HEK293 (cell line): ENCODE results near the gene ATP5IF1.
A peak's percentile ranks its signal among the peaks of the same experiment; 100 is the strongest.

Experiments used
- CTCF ChIA-PET: fragments of 350-600 bp; formaldehyde crosslinking; extraction: SDS; loops from one replicate; lab custom pipeline; 2021; ENCODE audit warnings: antibody characterized with exemption; lab: Yijun Ruan, JAX
- POLR2A ChIA-PET: fragments of 300-600 bp; formaldehyde crosslinking; extraction: SDS; loops from one replicate; lab custom pipeline; 2020; ENCODE audit warnings: antibody characterized with exemption, inconsistent platforms; lab: Yijun Ruan, JAX
- H3K27ac ChIP-seq: fragments of 200-500 bp; sonication (Bioruptor generic); 2 replicates; pipeline ENCODE4 v1.5.1; 2014; ENCODE audit warnings: low read depth, low read length, control low read depth, inconsistent platforms; ENCODE audit errors: extremely low read depth
- H3K36me3 ChIP-seq, 2 experiments: fragments of 200-500 bp in 1 of 2; sonication (Bioruptor generic) in 1 of 2; 1 replicate in 1 of 2; 2 replicates in 1 of 2; pipeline ENCODE4 v1.5.1; 2014 to 2017; ENCODE audit warnings: inconsistent platforms in 2 of 2, low read length in 2 of 2; ENCODE audit not compliant: control insufficient read depth in 2 of 2, insufficient read depth in 1 of 2
- H3K4me1 ChIP-seq: fragments of 200-500 bp; sonication (Bioruptor generic); 2 replicates; pipeline ENCODE4 v1.5.1; 2014; ENCODE audit warnings: mild to moderate bottlenecking, low read length, inconsistent platforms; ENCODE audit not compliant: control insufficient read depth, insufficient read depth
- H3K4me3 ChIP-seq: 2 replicates; pipeline ENCODE4 v1.5.1; 2011; ENCODE audit warnings: low read depth, mild to moderate bottlenecking, control low read depth, low read length, moderate library complexity
- H3K9me3 ChIP-seq: fragments of 200-500 bp; sonication (Bioruptor generic); 2 replicates; pipeline ENCODE4 v1.5.1; 2014; ENCODE audit warnings: low read depth, low read length, inconsistent platforms; ENCODE audit not compliant: control insufficient read depth, insufficient read depth
- MYNN ChIP-seq: fragments of 450-650 bp; formaldehyde crosslinking; IDR thresholded peaks from 2 replicates; pipeline ENCODE4 v1.5.1; 2016; ENCODE audit warnings: missing biosample characterization, missing genetic modification characterization, borderline replicate concordance
- MZF1 ChIP-seq: fragments of 450-650 bp; formaldehyde crosslinking; IDR thresholded peaks from 2 replicates; pipeline ENCODE4 v1.5.1; 2017; ENCODE audit warnings: missing biosample characterization, missing genetic modification characterization, borderline replicate concordance
- OVOL3 ChIP-seq: fragments of 450-650 bp; formaldehyde crosslinking; IDR thresholded peaks from 2 replicates; pipeline ENCODE4 v1.5.1; 2016; ENCODE audit warnings: missing biosample characterization, missing genetic modification characterization
- SETDB1 ChIP-seq: IDR thresholded peaks from one replicate; pipeline ENCODE4 v1.6.1; 2017; ENCODE audit warnings: mild to moderate bottlenecking, low read length, moderate library complexity, mixed read lengths; ENCODE audit not compliant: insufficient read length
- WT1 ChIP-seq: fragments of 450-650 bp; formaldehyde crosslinking; IDR thresholded peaks from 2 replicates; pipeline ENCODE4 v1.5.1; 2016; ENCODE audit warnings: missing biosample characterization, missing genetic modification characterization
- ZBTB17 ChIP-seq: fragments of 450-650 bp; formaldehyde crosslinking; IDR thresholded peaks from 2 replicates; pipeline ENCODE4 v1.5.1; 2016; ENCODE audit warnings: missing biosample characterization, missing genetic modification characterization
- ZFP3 ChIP-seq: fragments of 450-650 bp; formaldehyde crosslinking; IDR thresholded peaks from 2 replicates; pipeline ENCODE4 v1.5.1; 2016; ENCODE audit warnings: low read depth, missing biosample characterization, missing genetic modification characterization
- ZFP37 ChIP-seq: fragments of 450-650 bp; formaldehyde crosslinking; IDR thresholded peaks from 2 replicates; pipeline ENCODE4 v1.5.1; 2016; ENCODE audit warnings: missing biosample characterization, missing genetic modification characterization
- ZFP41 ChIP-seq: fragments of 450-650 bp; formaldehyde crosslinking; IDR thresholded peaks from 2 replicates; pipeline ENCODE4 v1.5.1; 2016; ENCODE audit warnings: missing biosample characterization, missing genetic modification characterization, borderline replicate concordance
- ZNF112 ChIP-seq: fragments of 450-650 bp; formaldehyde crosslinking; IDR thresholded peaks from 2 replicates; pipeline ENCODE4 v1.5.0; 2017; ENCODE audit warnings: missing biosample characterization, missing genetic modification characterization
- ZNF157 ChIP-seq: fragments of 450-650 bp; formaldehyde crosslinking; IDR thresholded peaks from 2 replicates; pipeline ENCODE4 v1.5.1; 2016; ENCODE audit warnings: missing biosample characterization, missing genetic modification characterization
- ZNF214 ChIP-seq: fragments of 450-650 bp; formaldehyde crosslinking; IDR thresholded peaks from 2 replicates; pipeline ENCODE4 v1.5.1; 2017; ENCODE audit warnings: missing biosample characterization, mild to moderate bottlenecking, missing genetic modification characterization, borderline replicate concordance
- ZNF23 ChIP-seq: fragments of 450-650 bp; formaldehyde crosslinking; IDR thresholded peaks from 2 replicates; pipeline ENCODE4 v1.5.1; 2016; ENCODE audit warnings: missing biosample characterization, missing genetic modification characterization, borderline replicate concordance
- ZNF335 ChIP-seq: fragments of 450-650 bp; formaldehyde crosslinking; conservative IDR thresholded peaks from 2 replicates; pipeline ENCODE4 v1.5.1; 2016; ENCODE audit warnings: missing biosample characterization, missing genetic modification characterization
- ZNF544 ChIP-seq: fragments of 450-650 bp; formaldehyde crosslinking; IDR thresholded peaks from 2 replicates; pipeline ENCODE4 v1.5.0; 2017; ENCODE audit warnings: missing biosample characterization, missing genetic modification characterization
- ZNF571 ChIP-seq: fragments of 450-650 bp; formaldehyde crosslinking; IDR thresholded peaks from 2 replicates; pipeline ENCODE4 v1.5.0; 2017; ENCODE audit warnings: missing biosample characterization, missing genetic modification characterization
- ZNF626 ChIP-seq: fragments of 450-650 bp; sonication (Bioruptor Pico); formaldehyde crosslinking; IDR thresholded peaks from 2 replicates; pipeline ENCODE4 v1.5.1; 2018; ENCODE audit warnings: missing biosample characterization, missing genetic modification characterization, inconsistent platforms
- ZNF707 ChIP-seq: fragments of 450-650 bp; formaldehyde crosslinking; IDR thresholded peaks from 2 replicates; pipeline ENCODE4 v1.5.1; 2016; ENCODE audit warnings: missing biosample characterization, missing genetic modification characterization
- ZNF747 ChIP-seq: fragments of 450-650 bp; formaldehyde crosslinking; IDR thresholded peaks from 2 replicates; pipeline ENCODE4 v1.5.1; 2016; ENCODE audit warnings: missing biosample characterization, missing genetic modification characterization
- ZNF768 ChIP-seq: fragments of 450-650 bp; formaldehyde crosslinking; IDR thresholded peaks from 2 replicates; pipeline ENCODE4 v1.5.1; 2018; ENCODE audit warnings: missing biosample characterization, mild to moderate bottlenecking, missing genetic modification characterization
- ZNF792 ChIP-seq: fragments of 450-650 bp; formaldehyde crosslinking; IDR thresholded peaks from 2 replicates; pipeline ENCODE4 v1.5.1; 2016; ENCODE audit warnings: missing biosample characterization, missing genetic modification characterization
- ZXDB ChIP-seq: fragments of 450-650 bp; formaldehyde crosslinking; IDR thresholded peaks from 2 replicates; pipeline ENCODE4 v1.5.1; 2016; ENCODE audit warnings: missing biosample characterization, missing genetic modification characterization
- TF ChIP-seq, protein P1 (sequence below): fragments of 450-650 bp; formaldehyde crosslinking; IDR thresholded peaks from 2 replicates; pipeline ENCODE4 v1.5.1; 2017; ENCODE audit warnings: missing biosample characterization, missing genetic modification characterization
- TF ChIP-seq, protein P2 (sequence below): fragments of 450-650 bp; formaldehyde crosslinking; IDR thresholded peaks from 2 replicates; pipeline ENCODE4 v1.5.1; 2017; ENCODE audit warnings: missing biosample characterization, missing genetic modification characterization
- TF ChIP-seq, protein P3 (sequence below): fragments of 450-650 bp; formaldehyde crosslinking; IDR thresholded peaks from 2 replicates; pipeline ENCODE4 v1.5.1; 2016; ENCODE audit warnings: missing biosample characterization, missing genetic modification characterization
- TF ChIP-seq, protein P4 (sequence below): fragments of 450-650 bp; formaldehyde crosslinking; optimal IDR thresholded peaks from 2 replicates; pipeline ENCODE3; 2016; ENCODE audit warnings: missing biosample characterization, mild to moderate bottlenecking, missing genetic modification characterization

ATP5IF1 gene

DNA sequence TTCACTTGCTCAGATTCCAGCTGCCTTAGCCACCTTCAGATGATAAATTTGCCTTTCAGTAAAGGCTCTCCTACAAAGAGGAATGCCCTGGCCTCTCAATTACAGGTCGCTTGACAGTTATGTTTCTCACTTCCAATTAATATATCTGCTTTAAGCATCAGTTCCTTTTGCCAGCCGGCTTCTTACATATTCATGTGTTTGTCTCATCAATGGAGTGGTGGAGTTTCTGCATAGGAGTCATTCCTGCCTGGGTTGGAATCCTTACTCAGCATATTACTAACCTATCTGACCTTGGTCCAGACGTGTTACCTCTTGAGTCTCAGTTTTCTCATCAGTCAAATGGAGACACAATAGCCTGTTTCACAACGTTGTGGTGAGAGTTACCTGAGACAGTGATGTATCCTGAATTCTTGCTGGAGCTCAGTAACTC is 14.0 kb downstream of the ATP5IF1 start:
- Histone ChIP-seq H3K4me3 (no peak overlapping the region), H3K9me3 (no peaks in the 10 kb centered on the region), H3K27ac (peak overlapping the region; percentile 44)
- POLR2A ChIA-PET, result interaction anchor here (0.6 to 3.2 kb wide), 11 partner anchors 9 to 331 kb away, joined by 3 to 59 read pairs (median 12); partner anchors contain the start of genes ATP5IF1, MED18, PHACTR4 and SESN2
- CTCF ChIA-PET, result interaction anchor here (0.6 to 3.0 kb wide), 13 partner anchors 8 to 1390 kb away, joined by 3 to 42 read pairs (median 9); partner anchors contain the start of gene SESN2
- TF ChIP-seq, protein P1, sequence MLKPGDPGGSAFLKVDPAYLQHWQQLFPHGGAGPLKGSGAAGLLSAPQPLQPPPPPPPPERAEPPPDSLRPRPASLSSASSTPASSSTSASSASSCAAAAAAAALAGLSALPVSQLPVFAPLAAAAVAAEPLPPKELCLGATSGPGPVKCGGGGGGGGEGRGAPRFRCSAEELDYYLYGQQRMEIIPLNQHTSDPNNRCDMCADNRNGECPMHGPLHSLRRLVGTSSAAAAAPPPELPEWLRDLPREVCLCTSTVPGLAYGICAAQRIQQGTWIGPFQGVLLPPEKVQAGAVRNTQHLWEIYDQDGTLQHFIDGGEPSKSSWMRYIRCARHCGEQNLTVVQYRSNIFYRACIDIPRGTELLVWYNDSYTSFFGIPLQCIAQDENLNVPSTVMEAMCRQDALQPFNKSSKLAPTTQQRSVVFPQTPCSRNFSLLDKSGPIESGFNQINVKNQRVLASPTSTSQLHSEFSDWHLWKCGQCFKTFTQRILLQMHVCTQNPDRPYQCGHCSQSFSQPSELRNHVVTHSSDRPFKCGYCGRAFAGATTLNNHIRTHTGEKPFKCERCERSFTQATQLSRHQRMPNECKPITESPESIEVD (tag by site-specific recombination), result no peak
- peak; percentile 22 for TF ChIP-seq SETDB1
- TF ChIP-seq, protein P2, sequence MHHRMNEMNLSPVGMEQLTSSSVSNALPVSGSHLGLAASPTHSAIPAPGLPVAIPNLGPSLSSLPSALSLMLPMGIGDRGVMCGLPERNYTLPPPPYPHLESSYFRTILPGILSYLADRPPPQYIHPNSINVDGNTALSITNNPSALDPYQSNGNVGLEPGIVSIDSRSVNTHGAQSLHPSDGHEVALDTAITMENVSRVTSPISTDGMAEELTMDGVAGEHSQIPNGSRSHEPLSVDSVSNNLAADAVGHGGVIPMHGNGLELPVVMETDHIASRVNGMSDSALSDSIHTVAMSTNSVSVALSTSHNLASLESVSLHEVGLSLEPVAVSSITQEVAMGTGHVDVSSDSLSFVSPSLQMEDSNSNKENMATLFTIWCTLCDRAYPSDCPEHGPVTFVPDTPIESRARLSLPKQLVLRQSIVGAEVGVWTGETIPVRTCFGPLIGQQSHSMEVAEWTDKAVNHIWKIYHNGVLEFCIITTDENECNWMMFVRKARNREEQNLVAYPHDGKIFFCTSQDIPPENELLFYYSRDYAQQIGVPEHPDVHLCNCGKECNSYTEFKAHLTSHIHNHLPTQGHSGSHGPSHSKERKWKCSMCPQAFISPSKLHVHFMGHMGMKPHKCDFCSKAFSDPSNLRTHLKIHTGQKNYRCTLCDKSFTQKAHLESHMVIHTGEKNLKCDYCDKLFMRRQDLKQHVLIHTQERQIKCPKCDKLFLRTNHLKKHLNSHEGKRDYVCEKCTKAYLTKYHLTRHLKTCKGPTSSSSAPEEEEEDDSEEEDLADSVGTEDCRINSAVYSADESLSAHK (tag by site-specific recombination), result no peak
- TF ChIP-seq, all 188 proteins: peak for 1
- peaks cover 12% of the 10 kb centered on the region; the same call in 1 of the 2 replicates for H3K4me1 ChIP-seq
- H3K36me3 ChIP-seq, result no peaks in the 10 kb centered on the region

DNA sequence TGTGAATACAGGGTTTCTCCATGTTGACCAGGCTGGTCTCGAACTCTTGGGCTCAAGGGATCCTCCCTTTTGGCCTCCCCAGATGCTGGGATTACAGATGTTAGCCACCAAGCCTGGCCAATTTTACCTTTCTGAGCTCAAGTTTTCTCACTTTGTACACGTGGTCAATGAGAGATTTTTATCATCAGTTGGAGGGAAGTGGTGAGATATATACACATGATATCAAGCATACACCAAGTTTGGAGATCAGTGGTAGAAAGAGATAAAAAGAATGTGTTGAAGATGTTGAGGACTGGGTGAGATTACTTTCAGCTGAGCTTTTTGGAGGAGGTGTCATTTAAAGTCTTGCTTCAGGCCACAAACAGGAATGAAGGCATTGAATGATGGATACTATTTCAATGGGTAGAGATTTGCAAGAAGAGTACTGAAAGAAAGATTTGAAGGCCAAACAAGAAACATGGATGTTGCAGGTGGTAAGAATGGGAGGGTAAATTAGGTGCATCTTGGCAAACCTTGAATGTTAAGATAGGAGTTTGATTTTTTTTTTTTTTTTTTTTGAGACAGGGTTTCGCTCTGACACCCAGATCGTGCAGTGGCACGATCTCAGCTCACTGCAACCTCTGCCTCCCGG is 20.4 kb downstream of the ATP5IF1 start:
- CTCF ChIA-PET, result interaction anchor here (0.5 to 4.8 kb wide), 3 partner anchors 8 to 216 kb away, joined by 3 to 42 read pairs (median 3); no protein-coding TSS in a partner anchor
- POLR2A ChIA-PET, result no interaction called here
- H3K4me3 ChIP-seq, result no peak overlapping the region

More for the DNA sequence above, 20.4 kb downstream of the ATP5IF1 start:
- TF ChIP-seq SETDB1 (no peak), ZNF747 (no peak), ZNF571 (no peak), ZNF792 (tag by site-specific recombination) (no peak), ZNF544 (tag by site-specific recombination) (no peak), ZBTB17 (tag by site-specific recombination) (peak; percentile 86), WT1 (tag by site-specific recombination) (no peak), OVOL3 (tag by site-specific recombination) (no peak), ZNF335 (tag by site-specific recombination) (no peak), ZNF768 (no peak), ZNF23 (tag by site-specific recombination) (no peak), MZF1 (no peak), ZFP41 (no peak), ZFP37 (tag by site-specific recombination) (no peak), ZNF626 (tag by site-specific recombination) (no peak), ZNF157 (tag by site-specific recombination) (no peak), MYNN (no peak), ZNF112 (tag by site-specific recombination) (no peak), ZNF707 (tag by site-specific recombination) (no peak), ZFP3 (tag by site-specific recombination) (0 out of 2 replicates have a peak, but pooled peaks have one; percentile 50), ZXDB (tag by site-specific recombination) (no peak), ZNF214 (no peak)
- TF ChIP-seq, protein P3, sequence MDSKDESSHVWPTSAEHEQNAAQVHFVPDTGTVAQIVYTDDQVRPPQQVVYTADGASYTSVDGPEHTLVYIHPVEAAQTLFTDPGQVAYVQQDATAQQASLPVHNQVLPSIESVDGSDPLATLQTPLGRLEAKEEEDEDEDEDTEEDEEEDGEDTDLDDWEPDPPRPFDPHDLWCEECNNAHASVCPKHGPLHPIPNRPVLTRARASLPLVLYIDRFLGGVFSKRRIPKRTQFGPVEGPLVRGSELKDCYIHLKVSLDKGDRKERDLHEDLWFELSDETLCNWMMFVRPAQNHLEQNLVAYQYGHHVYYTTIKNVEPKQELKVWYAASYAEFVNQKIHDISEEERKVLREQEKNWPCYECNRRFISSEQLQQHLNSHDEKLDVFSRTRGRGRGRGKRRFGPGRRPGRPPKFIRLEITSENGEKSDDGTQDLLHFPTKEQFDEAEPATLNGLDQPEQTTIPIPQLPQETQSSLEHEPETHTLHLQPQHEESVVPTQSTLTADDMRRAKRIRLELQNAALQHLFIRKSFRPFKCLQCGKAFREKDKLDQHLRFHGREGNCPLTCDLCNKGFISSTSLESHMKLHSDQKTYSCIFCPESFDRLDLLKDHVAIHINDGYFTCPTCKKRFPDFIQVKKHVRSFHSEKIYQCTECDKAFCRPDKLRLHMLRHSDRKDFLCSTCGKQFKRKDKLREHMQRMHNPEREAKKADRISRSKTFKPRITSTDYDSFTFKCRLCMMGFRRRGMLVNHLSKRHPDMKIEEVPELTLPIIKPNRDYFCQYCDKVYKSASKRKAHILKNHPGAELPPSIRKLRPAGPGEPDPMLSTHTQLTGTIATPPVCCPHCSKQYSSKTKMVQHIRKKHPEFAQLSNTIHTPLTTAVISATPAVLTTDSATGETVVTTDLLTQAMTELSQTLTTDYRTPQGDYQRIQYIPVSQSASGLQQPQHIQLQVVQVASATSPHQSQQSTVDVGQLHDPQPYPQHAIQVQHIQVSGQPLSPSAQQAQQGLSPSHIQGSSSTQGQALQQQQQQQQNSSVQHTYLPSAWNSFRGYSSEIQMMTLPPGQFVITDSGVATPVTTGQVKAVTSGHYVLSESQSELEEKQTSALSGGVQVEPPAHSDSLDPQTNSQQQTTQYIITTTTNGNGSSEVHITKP (tag by site-specific recombination), result peak; percentile 54; the same call in 1 of the 2 replicates
- TF ChIP-seq, protein P4, sequence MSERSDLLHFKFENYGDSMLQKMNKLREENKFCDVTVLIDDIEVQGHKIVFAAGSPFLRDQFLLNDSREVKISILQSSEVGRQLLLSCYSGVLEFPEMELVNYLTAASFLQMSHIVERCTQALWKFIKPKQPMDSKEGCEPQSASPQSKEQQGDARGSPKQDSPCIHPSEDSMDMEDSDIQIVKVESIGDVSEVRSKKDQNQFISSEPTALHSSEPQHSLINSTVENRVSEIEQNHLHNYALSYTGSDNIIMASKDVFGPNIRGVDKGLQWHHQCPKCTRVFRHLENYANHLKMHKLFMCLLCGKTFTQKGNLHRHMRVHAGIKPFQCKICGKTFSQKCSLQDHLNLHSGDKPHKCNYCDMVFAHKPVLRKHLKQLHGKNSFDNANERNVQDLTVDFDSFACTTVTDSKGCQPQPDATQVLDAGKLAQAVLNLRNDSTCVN (tag by site-specific recombination), result no peak
- Histone ChIP-seq H3K4me1 (no peaks in the 10 kb centered on the region), H3K27ac (no peak overlapping the region), H3K9me3 (no peaks in the 10 kb centered on the region), H3K36me3 (no peaks in the 10 kb centered on the region)
